ENCODE measurements around the gene YPEL1.

DNA sequence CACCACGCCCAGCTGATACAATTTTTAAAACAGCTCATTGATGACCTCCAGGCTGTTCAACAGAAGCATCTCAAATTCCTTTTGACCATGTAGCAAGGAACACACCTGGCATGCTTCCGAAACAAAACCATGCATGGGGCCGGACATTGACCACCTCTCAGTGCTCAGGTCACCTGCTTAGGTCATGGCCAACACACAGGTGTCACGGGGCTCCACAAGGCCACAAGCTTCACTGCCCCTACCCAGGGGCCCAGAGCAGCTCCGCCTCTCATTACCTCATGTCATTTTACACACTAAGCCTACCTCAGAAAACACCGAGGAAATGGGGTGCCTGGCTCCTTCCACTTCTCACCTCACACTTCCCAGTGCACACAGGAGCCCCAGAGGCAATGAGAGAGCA is 26.6 kb downstream of the YPEL1 start:
- TF ChIP-seq, protein P1, sequence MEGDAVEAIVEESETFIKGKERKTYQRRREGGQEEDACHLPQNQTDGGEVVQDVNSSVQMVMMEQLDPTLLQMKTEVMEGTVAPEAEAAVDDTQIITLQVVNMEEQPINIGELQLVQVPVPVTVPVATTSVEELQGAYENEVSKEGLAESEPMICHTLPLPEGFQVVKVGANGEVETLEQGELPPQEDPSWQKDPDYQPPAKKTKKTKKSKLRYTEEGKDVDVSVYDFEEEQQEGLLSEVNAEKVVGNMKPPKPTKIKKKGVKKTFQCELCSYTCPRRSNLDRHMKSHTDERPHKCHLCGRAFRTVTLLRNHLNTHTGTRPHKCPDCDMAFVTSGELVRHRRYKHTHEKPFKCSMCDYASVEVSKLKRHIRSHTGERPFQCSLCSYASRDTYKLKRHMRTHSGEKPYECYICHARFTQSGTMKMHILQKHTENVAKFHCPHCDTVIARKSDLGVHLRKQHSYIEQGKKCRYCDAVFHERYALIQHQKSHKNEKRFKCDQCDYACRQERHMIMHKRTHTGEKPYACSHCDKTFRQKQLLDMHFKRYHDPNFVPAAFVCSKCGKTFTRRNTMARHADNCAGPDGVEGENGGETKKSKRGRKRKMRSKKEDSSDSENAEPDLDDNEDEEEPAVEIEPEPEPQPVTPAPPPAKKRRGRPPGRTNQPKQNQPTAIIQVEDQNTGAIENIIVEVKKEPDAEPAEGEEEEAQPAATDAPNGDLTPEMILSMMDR (IDR thresholded peaks at IDR 0.05) = no peak
- no peak for TF ChIP-seq POLR2A (IDR thresholded peaks at IDR 0.05)

Data from right lobe of liver (tissue), 4 donors.